ENCODE data around the gene C14orf132.

The C14orf132 gene

DNA sequence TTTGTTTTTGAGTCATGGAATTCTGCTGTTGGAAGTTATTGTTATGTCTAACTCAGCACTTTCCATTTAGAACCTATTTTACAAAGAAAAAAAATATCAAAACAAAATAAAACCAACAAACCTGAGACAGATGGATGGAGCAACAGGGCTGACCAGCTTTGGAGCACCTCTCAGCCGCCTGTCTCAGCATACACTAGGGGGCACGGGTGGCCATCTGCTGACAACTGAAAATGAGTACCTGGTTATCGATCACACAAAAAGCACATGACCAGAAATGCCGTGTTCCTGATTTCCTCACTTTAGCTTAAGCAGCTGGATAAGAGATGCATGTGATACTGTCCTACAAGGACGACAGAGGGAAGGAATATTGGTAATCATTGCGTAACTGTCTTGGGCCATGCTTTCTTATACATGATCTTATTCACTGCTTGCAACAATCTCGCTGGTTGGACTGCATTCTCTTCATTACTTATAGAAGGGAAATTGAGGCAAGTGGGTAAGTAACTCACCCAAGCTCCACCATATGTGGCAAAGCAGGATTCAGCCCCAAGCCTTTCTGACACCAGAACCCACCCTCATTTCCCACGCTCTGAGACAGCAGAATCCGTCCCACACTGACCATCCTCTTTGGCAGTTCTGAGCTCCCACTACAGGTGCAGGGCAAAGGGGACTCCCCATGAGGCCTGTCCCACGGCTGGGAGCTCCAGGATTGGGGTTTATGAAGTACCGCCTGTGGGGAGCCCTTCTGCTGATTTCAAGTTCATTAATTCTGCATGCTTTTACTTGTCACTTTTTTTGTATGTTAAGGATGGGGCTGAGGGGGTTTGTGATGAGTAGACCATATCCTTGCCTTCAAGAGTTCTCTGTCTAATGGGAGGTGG, 43.5 kb downstream of the C14orf132 start:
- DNase-seq (ENCODE audit: low read depth), result no peak

DNA sequence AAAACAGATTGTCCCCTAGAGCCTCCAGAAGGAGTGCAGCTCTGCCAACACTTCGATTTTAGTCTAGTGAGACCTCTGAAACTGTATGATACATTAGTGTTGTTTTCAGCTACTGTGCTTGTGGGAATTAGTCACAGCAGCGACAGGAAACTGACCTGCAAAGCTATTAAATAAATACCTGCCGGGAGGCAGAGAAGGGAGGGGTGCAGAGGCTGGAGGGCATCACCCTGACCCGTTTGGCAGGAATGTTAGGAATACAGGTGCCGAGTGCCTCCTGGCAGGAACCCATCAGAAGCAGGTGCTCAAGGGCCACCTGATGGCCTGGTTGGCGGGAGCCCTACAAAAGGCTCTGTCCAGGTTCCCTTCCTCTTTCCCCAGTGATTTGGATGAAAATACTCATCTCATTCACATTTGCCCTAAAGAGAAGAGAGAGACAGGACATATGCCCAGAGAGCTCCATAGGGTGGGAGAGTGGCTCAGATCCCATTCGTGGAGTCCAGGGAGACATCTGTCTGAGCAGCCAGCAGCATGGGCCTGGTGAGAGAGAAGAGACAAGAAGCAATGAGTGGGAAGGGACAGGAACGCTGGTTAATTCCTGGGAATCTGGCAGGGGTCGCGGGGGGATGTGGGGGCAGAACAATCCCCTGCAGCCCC, 44.6 kb downstream of the C14orf132 start:
- no peak for DNase-seq (ENCODE audit: low read depth)

DNA sequence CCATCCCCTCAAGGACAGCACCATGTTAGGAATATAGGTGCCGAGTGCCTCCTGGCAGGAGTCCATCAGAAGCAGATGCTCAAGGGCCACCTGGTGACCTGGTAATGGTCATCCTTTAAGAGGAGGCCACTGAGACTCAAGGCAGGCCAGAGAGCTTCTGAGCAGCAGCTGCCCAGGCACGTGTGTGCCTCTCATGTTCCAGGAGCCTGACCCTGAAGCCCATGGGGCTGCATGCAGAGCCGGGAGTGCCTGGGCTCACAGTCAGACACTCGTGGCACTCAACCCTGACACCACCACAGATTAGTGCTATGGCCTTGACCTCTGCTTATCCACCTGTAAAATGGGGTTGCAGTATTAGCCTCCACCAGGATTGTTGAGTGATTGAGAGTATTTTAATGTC, 45.6 kb downstream of the C14orf132 start:
- no peak for DNase-seq (ENCODE audit: low read depth)

GRCh38 chr14:96085369-96085768, 46.2 kb downstream of the C14orf132 start:
- DNase-seq (ENCODE audit: low read depth), result no peak

DNA sequence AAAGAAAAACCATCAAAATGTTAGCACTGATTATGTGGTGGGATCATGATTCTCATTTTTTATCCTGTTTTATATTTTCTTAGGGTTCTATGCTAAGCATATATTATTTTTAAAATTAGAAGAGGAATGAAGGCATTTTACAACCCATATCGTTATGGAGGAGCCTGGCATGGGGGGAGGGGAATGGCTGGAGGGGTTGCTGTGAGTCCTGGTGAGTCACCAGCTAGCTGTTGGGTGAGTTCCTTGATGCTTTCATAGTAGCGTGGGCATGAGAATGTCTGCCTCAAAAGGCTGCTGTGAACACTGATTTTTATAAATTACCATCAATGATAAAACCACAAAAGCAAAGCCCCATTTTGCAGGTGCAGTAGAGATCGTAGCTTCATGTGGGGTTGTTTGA, 46.9 kb downstream of the C14orf132 start:
- DNase-seq (ENCODE audit: low read depth), result no peak

DNA sequence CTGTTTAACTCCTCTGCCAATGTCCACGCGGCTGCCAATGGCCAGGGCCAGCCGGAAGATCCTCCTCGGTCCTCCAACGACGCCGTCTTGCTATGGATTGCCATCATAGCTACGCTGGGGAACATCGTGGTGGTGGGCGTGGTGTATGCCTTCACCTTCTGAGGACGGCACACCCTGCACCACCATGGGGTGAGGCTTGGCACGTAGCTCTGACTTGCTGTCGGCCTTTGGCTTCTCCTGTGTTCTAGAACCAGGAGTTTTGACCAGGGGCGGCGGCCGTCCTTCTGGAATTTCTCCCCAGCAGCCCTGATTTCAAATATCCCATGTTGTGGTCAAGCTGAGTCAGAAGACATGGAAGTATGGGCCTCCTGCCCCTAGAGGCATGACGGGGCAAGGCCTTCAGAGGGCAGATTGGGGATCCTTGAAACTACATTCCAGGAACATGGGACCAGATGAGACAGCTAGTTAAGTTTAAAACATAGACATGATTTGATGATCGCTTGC, 47.5 kb downstream of the C14orf132 start:
- DNase-seq (ENCODE audit: low read depth), result no peak

GRCh38 chr14:96088074-96088473, 48.9 kb downstream of the C14orf132 start:
- DNase-seq (ENCODE audit: low read depth), result no peak

DNA sequence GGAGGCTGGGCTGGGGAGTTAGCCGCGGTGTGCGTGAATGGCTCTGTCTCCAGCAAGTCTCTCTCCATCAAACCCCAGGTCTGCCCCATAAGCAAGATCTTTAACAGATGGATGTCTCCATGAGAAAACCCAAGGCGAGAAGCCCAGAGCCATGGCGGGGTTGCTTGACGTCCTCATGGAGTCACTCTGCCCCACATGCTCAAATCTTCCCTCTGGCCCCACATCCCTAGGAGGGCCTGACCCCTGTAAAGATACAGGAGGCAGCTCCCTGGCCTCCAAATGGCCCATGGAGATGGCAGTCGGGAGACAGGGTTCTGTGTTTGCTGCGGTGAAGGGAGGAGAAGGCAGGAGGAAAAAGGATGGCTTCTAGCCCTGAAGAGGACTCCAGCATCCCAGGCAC, 49.3 kb downstream of the C14orf132 start:
- no peak for DNase-seq (ENCODE audit: low read depth)

DNA sequence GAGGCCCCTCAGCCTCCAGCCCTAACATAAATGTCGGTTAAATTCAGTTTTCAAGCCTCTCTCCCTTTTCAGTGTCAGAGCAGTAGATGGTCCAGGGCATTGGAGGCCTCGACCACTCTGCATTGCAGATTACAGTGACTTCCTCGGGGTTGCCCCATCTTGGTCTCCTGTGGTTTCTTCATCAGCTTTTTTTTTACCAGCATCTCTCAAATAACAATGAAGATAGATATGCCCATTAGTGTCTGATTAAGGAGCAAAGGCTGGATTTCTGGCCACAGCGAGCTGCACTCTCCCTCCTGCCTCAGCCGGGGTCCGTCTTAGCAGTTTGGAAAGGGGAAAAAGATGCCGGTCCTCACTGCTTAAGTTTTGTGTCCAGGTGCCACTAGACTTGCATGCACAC, 49.7 kb downstream of the C14orf132 start:
- DNase-seq (ENCODE audit: low read depth), result no peak

- DNase-seq (ENCODE audit: low read depth), result no peak
Measured at GRCh38 chr14:96089401-96089800, 50.2 kb downstream of the C14orf132 start.

- DNase-seq (ENCODE audit: low read depth), result no peak
Measured at GRCh38 chr14:96090441-96091148, 51.4 kb downstream of the C14orf132 start.

DNA sequence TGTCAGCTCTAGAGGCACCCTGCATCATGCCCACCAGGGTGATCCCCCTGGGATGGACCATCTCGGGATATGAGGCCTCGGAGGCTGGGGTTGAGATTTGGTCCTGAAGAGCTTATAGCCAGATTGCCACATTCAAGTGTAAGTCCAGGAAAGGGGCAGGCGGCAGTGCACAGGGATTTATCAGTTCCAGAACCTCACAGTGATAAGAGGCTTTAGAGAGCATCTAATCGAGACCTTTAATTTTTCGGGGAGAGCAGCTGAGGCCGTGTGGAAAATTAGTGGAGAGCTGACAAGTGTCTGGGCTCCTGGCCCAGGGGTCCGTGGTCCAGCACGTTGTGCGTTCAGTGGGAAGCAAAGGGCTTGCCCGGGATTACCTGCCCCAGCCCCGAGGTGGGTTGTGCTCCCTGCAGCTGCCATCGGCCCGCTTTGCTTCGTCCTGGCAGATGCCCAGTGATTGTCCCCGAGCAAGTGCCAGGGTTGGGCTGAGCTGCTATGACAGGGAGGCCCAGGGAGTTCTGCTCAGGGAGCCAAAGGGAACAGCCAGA, 52.1 kb downstream of the C14orf132 start:
- DNase-seq (ENCODE audit: low read depth), result no peak

- no peak for DNase-seq (ENCODE audit: low read depth)
Measured at GRCh38 chr14:96091941-96092411, 52.8 kb downstream of the C14orf132 start.

DNA sequence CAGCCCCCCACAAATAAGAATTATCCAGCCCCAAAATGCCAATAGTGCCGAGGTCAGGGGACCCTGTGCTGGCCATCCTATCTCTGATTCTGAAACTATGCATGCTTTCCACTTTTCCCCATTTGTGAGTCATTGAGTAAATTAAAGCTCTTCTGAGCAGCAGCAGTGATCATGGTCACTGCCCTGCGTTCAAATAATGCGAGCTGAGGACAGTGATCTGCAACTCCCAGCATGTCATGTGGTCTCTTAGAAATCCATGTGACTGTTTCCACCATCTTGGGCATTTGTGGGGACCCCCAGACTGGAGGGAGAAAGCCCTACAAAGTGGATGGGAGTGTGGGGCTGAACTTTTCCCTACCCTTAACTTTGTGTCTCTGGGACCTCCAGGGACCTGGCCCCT, 53.8 kb downstream of the C14orf132 start:
- DNase-seq (ENCODE audit: low read depth), result no peak

DNA sequence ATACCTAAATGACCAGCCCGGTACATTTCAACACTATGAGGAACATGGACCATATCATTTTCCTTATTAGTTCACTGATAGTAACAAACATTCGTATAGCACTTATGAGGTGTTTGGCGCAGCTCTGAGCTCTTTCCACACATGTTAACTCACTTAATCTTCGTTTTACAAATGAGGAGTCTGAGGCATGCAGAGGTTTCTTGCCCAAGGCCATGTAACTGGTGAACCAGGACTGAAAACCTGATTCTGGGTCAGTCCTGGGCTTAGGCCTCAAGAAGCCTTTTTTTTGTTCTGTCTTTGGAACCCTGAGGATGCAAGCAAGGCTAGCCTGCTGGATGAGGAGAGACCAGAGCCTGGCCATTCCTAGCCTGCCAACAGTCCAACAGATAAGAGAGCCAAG, 55.0 kb downstream of the C14orf132 start:
- DNase-seq (ENCODE audit: low read depth), result no peak

DNA sequence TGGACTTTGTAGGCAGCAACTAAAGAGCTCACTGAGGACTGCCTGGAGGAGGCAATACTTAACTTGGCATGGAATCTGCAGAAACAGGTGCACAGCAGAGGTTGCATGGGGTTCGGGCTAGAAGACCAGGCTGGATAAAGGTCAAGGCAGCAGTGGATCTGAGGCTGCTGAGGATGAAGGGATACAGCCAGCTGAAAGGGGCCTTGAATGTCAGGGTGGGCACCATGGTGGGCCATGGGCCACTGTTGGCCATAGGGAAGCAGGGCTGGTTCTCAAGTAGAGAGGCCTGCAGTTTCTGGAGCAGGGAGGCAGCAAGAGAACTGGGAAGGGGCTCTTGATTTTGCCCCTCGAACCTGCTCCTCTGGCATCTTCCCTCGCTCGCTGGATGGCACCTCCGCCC, 55.5 kb downstream of the C14orf132 start:
- no peak for DNase-seq (ENCODE audit: low read depth)

- no peak for DNase-seq (ENCODE audit: low read depth)
Measured at GRCh38 chr14:96095058-96095457, 55.9 kb downstream of the C14orf132 start.

- no peak for DNase-seq (ENCODE audit: low read depth)
Measured at GRCh38 chr14:96095581-96096476, 56.7 kb downstream of the C14orf132 start.

DNA sequence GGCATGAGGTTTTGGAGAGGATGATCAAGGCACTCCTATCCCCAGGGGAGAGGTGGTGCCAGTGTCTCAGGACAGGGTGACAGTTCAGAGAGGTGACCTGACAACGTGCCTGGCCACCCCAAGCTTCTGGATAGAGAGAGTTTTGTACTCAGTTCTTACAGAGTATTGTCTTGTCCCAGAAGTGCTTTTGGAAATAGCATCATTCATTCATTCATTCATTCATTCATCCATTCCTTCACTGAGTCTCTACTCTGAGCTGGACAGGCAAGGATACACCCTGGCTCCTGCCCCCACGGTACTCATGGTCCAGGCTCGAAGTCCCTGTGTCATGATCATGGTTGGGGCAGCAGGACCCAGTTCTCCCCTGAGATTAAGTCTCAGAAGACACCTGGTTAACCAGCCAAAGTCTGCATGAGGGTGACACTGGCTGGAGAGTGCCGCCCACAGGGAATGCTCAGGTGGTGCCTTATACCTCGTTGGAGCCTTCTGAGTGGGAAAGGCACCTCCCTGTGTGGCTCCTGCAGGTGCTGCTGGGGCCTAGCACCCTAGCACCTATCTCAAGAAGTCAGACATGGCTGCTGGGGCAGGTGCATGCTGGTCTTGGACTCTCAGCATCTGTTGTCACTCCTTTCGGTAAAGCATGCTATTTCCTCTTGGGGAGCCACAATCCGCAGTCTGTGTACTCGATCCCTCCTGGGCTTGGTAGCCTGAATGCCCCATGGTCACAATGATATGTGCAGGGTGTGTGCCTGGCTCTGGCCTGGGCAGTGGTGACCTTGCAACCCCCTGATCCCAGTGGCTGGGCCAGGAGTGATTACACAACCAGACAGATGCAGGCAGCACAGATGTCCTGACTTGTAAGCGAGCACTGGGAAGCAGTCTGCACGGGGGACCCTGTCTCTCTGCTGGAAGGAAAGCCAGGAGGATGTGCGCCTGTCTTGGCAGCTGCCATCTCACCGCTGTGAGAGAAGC, 57.8 kb downstream of the C14orf132 start:
- DNase-seq (ENCODE audit: low read depth), result no peak

DNA sequence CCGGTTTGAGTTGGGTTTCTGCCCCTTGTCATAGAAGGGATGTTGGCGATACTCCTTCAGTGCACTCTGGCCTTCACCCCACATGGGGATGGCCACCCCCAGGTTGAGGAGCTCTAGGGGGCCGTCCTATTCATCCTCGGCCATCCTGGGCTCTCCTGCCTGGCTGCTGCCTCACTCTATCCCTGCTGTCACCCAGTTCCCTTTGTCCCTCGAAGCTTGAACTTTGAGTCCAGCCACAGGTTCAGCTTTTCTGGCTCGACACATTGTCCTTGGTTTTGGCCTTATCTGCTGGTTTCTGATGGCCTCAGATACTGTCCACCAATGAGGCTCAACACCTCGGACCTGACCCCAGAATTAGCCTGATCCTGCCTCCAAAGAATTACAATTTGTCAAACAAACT, 58.6 kb downstream of the C14orf132 start:
- no peak for DNase-seq (ENCODE audit: low read depth)
